Right atrium auricular region (tissue), 2 donors: ENCODE results near the gene KIRREL3. TPM values are rescaled to one million over a fixed set of nuclear protein-coding genes. Genes with fewer than 3 reads are reported as not detected.

Source experiments
- DNase-seq: peaks from one replicate; pipeline ENCODE4 v3.0.0-alpha.2; 2019; ENCODE audit warnings: low spot score
- H3K27ac ChIP-seq, 2 donors: fragments of 200-600 bp; sonication (generic); 1 replicate in 1 of 2; 2 replicates in 1 of 2; pipeline ENCODE4 v1.5.1; 2016 to 2019
- H3K27me3 ChIP-seq, 2 donors: fragments of 200-600 bp; sonication (generic); one replicate each; pipeline versions ENCODE4 v1.5.1 to v1.6.0; 2017 to 2019
- H3K36me3 ChIP-seq: fragments of 200-600 bp; sonication (generic); one replicate; pipeline ENCODE4 v1.5.1; 2016
- H3K4me1 ChIP-seq, 2 donors: fragments of 200-600 bp; sonication (generic); one replicate each; pipeline versions ENCODE4 v1.5.1 to v1.6.0; 2017 to 2019
- H3K4me3 ChIP-seq, 2 donors: fragments of 200-600 bp; sonication (generic); 1 replicate in 1 of 2; 2 replicates in 1 of 2; pipeline ENCODE4 v1.5.1; 2017 to 2019; ENCODE audit warnings: mild to moderate bottlenecking in 1 of 2, moderate library complexity in 1 of 2
- H3K9me3 ChIP-seq, 2 donors: fragments of 200-600 bp; sonication (generic); one replicate each; pipeline ENCODE4 v1.5.1; 2019
- CTCF ChIP-seq, 2 donors: fragments of 200-600 bp; sonication (generic); IDR thresholded peaks; one replicate each; pipeline ENCODE4 v1.5.1; 2019; ENCODE audit warnings: antibody characterized with exemption in 2 of 2
- total RNA-seq, 2 donors: library from RNA; depleted of rRNA; stranded (reverse); fragments of >200 nt; gene quantifications; one replicate each; pipeline ENCODE4 v1.1.0, GENCODE V29; 2016

The KIRREL3 gene
- total RNA-seq, 2 donors from 2014 or later: 0.51 to 0.74 TPM

GRCh38 chr11:126864934-126865333 is 135.6 kb downstream of the KIRREL3 start:
- Histone ChIP-seq H3K4me1 (no peaks in the 10 kb centered on the region), H3K4me3 (no peak overlapping the region), H3K27ac (no peak overlapping the region), H3K9me3 (no peaks in the 10 kb centered on the region), H3K27me3 (no peaks in the 10 kb centered on the region), H3K36me3 (no peaks in the 10 kb centered on the region)
- TF ChIP-seq CTCF (IDR thresholded peaks at IDR 0.05): no peak
- no peak for DNase-seq

- DNase-seq: no peak
- Histone ChIP-seq H3K4me1 (no peaks in the 10 kb centered on the region), H3K36me3 (no peaks in the 10 kb centered on the region), H3K4me3 (no peak overlapping the region), H3K27ac (no peak overlapping the region), H3K9me3 (no peaks in the 10 kb centered on the region), H3K27me3 (no peaks in the 10 kb centered on the region)
- TF ChIP-seq CTCF (IDR thresholded peaks at IDR 0.05): no peak
These were observed 137.1 kb downstream of the KIRREL3 start for GRCh38 chr11:126863294-126863997.

GRCh38 chr11:126862664-126863243 is 137.8 kb downstream of the KIRREL3 start:
- no peak for DNase-seq
- Histone ChIP-seq H3K4me3 (no peak overlapping the region), H3K4me1 (no peaks in the 10 kb centered on the region), H3K27ac (no peak overlapping the region), H3K36me3 (no peaks in the 10 kb centered on the region), H3K9me3 (no peaks in the 10 kb centered on the region), H3K27me3 (no peaks in the 10 kb centered on the region)
- TF ChIP-seq CTCF (IDR thresholded peaks at IDR 0.05): no peak

GRCh38 chr11:126861796-126862459 is 138.6 kb downstream of the KIRREL3 start:
- Histone ChIP-seq H3K9me3 (no peaks in the 10 kb centered on the region), H3K27ac (no peak overlapping the region), H3K27me3 (no peaks in the 10 kb centered on the region), H3K4me3 (no peak overlapping the region), H3K4me1 (no peaks in the 10 kb centered on the region), H3K36me3 (no peaks in the 10 kb centered on the region)
- DNase-seq: no peak
- no peak for TF ChIP-seq CTCF (IDR thresholded peaks at IDR 0.05)

GRCh38 chr11:126857860-126858808 is 142.4 kb downstream of the KIRREL3 start:
- Histone ChIP-seq H3K27me3 (no peaks in the 10 kb centered on the region), H3K4me1 (no peaks in the 10 kb centered on the region), H3K36me3 (no peaks in the 10 kb centered on the region), H3K9me3 (no peaks in the 10 kb centered on the region), H3K4me3 (no peak overlapping the region), H3K27ac (no peak overlapping the region)
- no peak for DNase-seq
- no peak for TF ChIP-seq CTCF (IDR thresholded peaks at IDR 0.05)
